AG09309 (cell line): ENCODE measurements around the gene MOV10L1.

ENCODE experiments used
- DNase-seq: peaks from one replicate; pipeline ENCODE4 v3.0.0-alpha.2; 2010; ENCODE audit warnings: low read depth
- H3K4me3 ChIP-seq: 2 replicates; pipeline ENCODE4 v1.5.1; 2011; ENCODE audit warnings: mild to moderate bottlenecking, low read depth, low read length, moderate library complexity; ENCODE audit not compliant: control insufficient read depth
- CTCF ChIP-seq: IDR thresholded peaks from 2 replicates; pipeline ENCODE4 v1.5.1; 2011; ENCODE audit warnings: mild to moderate bottlenecking, low read depth, low read length, inconsistent platforms; ENCODE audit not compliant: insufficient read depth, control insufficient read depth; ENCODE audit errors: missing control alignments

Gene MOV10L1

GRCh38 chr22:50173983-50174355, 84.2 kb downstream of the MOV10L1 start:
- no peak for DNase-seq
- no peak overlapping the region for H3K4me3 ChIP-seq
- TF ChIP-seq CTCF: no peak

GRCh38 chr22:50174382-50175190, 84.8 kb downstream of the MOV10L1 start:
- no peak for TF ChIP-seq CTCF
- no peak overlapping the region for H3K4me3 ChIP-seq
- no peak for DNase-seq

DNA sequence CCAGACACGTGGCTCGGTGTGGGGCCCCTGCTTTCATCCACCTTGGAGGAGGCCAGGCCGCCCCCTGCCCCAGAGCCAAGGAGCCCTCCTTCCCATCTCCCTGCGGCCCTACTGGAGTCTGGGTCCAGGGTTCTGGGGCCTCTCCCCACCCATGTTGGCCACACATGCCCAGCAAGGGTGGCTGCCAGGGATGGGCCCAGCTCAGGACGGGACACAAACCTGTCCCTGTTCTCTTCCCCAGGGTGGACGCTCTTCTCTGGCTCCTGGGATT, 85.3 kb downstream of the MOV10L1 start:
- DNase-seq: no peak
- no peak overlapping the region for H3K4me3 ChIP-seq
- TF ChIP-seq CTCF: no peak

DNA sequence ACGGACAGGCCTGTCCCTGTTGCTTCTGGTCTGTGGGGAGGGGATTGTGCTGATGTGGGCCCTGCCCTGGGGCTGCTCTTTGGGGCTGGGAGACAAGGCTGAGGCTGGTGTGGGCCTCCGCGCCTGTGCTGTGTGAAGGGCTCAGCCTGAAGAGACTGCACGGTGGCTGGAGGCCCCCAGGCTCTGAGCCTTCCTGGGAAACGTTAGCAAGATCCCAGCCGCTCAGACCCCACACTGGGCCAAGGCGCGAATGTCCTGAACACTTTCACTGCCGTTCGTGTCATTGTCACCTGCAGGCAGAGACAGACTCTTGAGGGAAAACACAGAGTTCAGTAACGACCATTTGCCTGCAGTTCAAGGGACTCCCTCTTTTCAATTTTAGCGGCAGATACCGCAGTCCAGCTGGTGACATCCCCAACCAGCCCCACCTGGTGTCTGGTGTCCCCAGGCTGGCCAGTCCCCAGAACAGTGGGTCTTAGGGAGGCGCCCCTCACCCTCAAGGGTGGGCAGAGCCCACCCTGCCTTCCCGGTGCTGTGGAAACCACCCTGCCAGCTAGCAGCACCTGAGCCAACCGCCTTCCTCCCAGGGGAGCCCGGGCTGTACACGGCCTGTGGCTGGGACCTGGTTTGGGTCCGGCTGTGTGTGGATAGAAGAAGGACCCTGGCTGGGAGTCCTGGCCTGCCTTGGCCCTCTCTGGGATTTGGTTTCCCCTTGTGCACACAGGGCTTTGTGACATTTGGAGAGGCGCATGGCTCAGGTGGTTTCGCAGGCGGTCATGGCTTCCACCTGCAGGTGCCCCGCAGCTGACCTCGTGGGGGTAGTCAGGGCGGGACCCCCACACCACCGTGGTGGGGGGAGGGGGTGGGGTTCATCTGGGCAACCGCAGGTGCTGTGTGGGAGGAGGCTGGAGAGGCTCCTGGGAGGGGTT, 86.4 kb downstream of the MOV10L1 start:
- H3K4me3 ChIP-seq: no peak overlapping the region
- no peak for DNase-seq
- no peak for TF ChIP-seq CTCF

DNA sequence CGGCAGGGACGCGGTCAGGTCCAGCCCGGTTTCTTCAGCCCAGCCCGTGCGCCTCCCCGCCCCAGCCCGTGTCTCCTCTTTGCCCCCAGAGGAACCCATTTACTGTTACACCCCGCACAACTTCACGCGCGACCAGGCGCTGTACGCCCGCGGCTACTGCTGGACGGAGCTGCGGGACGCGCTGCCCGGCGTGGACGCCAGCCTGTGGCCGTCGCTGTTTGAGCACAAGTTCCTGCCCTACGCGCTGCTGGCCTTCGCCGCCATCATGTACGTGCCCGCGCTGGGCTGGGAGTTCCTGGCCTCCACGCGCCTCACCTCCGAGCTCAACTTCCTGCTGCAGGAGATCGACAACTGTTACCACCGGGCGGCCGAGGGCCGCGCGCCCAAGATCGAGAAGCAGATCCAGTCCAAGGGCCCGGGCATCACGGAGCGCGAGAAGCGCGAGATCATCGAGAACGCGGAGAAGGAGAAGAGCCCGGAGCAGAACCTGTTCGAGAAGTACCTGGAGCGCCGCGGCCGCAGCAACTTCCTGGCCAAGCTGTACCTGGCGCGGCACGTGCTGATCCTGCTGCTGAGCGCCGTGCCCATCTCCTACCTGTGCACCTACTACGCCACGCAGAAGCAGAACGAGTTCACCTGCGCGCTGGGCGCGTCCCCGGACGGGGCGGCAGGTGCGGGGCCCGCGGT, 87.2 kb downstream of the MOV10L1 start:
- no peak for TF ChIP-seq CTCF
- H3K4me3 ChIP-seq: no peak overlapping the region
- no peak for DNase-seq
